ENCODE results near the gene SLC3A2.

Gene SLC3A2

GRCh38 chr11:62852523-62853188 lies 28.0 kb upstream of the SLC3A2 start:
- H3K27ac ChIP-seq: no peak overlapping the region
- ChIA-PET CTCF (no interaction called here), POLR2A (ENCODE audit: low non-redundant PET) (interaction anchor here (1.1 to 2.2 kb wide), 2 partner anchors 11 to 29 kb away, joined by 3 to 13 read pairs; no protein-coding TSS in a partner anchor)
- TF ChIP-seq CTCF (conservative IDR thresholded peaks at IDR 0.05; ENCODE audit: low read depth): no peak
- no peak for DNase-seq (ENCODE audit: low spot score)

- H3K27ac ChIP-seq: no peak overlapping the region
- no peak for TF ChIP-seq CTCF (conservative IDR thresholded peaks at IDR 0.05; ENCODE audit: low read depth)
- no peak for DNase-seq (ENCODE audit: low spot score)
- ChIA-PET POLR2A (ENCODE audit: low non-redundant PET) (interaction anchor here (0.8 to 1.1 kb wide), 2 partner anchors 28 to 66 kb away, joined by 3 to 4 read pairs; no protein-coding TSS in a partner anchor), CTCF (no interaction called here)
Measured at GRCh38 chr11:62853279-62853965, 27.3 kb upstream of the SLC3A2 start.

- H3K27ac ChIP-seq: no peak overlapping the region
- no peak for DNase-seq (ENCODE audit: low spot score)
- CTCF ChIA-PET: interaction anchor here (1.0 kb wide), 1 partner anchor 68 kb away, joined by 3 read pairs; no protein-coding TSS in a partner anchor
- POLR2A ChIA-PET (ENCODE audit: low non-redundant PET): interaction anchor here (0.8 to 2.5 kb wide), 3 partner anchors 14 to 67 kb away, joined by 3 to 20 read pairs (median 4); no protein-coding TSS in a partner anchor
- no peak for TF ChIP-seq CTCF (conservative IDR thresholded peaks at IDR 0.05; ENCODE audit: low read depth)
Measured at GRCh38 chr11:62854013-62854824, 26.5 kb upstream of the SLC3A2 start.

- no peak for TF ChIP-seq CTCF (conservative IDR thresholded peaks at IDR 0.05; ENCODE audit: low read depth)
- DNase-seq (ENCODE audit: low spot score): no peak
- CTCF ChIA-PET: interaction anchor here (1.0 kb wide), 1 partner anchor 69 kb away, joined by 3 read pairs; no protein-coding TSS in a partner anchor
- peak overlapping the region; percentile 91 for H3K27ac ChIP-seq
- POLR2A ChIA-PET (ENCODE audit: low non-redundant PET): interaction anchor here (0.8 to 2.5 kb wide), 4 partner anchors 14 to 165 kb away, joined by 3 to 20 read pairs (median 4); partner anchors contain the start of genes SLC3A2 and TEX54
Measured at GRCh38 chr11:62854825-62855570, 25.7 kb upstream of the SLC3A2 start.

GRCh38 chr11:62855571-62856332 lies 24.9 kb upstream of the SLC3A2 start:
- DNase-seq (ENCODE audit: low spot score): peak; percentile 97
- ChIA-PET POLR2A (ENCODE audit: low non-redundant PET) (interaction anchor here (0.6 to 2.5 kb wide), 7 partner anchors 15 to 809 kb away, joined by 3 to 20 read pairs (median 3); partner anchors contain the start of genes SLC3A2 and TEX54), CTCF (interaction anchor here (1.0 to 1.2 kb wide), 2 partner anchors 69 kb away, joined by 3 to 10 read pairs; no protein-coding TSS in a partner anchor)
- no peak for TF ChIP-seq CTCF (conservative IDR thresholded peaks at IDR 0.05; ENCODE audit: low read depth)
- peak overlapping the region; percentile 91 for H3K27ac ChIP-seq

All from RWPE1 (cell line).